HG03354 (cell line): ENCODE data around the gene MAST3.
A peak's percentile ranks its signal among the peaks of the same experiment; 100 is the strongest.

Experiments used
- ATAC-seq: cut with Tn5 transposase; IDR thresholded peaks from one replicate; pipeline ENCODE4 v1.9.1; 2021; ENCODE audit warnings: mild to moderate bottlenecking; ENCODE audit not compliant: unreplicated experiment, poor library complexity, severe bottlenecking

MAST3 gene

DNA sequence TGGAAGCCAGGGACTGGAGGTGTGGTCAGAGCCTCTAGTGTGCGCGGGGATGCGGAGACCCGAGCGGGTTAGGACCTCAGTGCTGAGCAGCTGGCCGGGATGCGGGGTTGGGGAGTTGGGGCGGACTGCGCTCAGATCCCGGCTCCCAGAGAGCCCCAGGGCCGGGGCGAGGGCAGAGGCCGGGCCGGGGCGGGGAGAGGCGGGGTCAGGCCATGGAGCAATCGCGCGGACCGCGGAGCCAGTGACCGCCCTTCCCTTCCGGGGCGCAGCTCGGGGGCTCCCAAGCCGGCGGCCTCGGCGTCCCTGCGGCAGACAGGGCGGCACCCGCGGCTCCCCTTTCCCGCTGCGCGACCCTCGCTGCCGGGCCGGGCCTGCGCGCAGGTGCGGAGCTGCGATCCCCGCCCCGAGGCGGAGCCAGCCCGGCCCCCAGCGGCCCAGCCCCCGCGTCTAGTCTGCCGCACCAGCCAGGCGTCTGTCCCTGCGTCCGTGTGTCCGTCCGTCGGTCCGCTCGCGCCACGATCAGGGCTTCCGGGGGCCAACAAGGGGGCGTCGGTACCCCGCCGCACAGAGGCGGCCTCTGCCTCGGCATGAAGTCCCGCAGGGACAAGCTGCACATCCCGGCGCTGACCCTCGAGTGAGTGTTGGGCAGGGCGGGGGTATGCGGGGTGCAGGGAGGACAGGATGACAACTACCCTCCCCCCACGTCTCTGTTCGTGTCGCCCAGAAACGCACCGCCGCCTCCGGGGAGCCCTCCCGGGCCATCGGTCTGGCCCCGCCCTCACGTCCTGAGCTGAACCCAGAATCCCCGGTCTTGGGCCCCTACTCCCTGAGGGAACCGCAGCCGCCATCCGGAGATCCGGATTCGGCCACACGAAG lies 12.4 kb downstream of the MAST3 start:
- no peak for ATAC-seq

DNA sequence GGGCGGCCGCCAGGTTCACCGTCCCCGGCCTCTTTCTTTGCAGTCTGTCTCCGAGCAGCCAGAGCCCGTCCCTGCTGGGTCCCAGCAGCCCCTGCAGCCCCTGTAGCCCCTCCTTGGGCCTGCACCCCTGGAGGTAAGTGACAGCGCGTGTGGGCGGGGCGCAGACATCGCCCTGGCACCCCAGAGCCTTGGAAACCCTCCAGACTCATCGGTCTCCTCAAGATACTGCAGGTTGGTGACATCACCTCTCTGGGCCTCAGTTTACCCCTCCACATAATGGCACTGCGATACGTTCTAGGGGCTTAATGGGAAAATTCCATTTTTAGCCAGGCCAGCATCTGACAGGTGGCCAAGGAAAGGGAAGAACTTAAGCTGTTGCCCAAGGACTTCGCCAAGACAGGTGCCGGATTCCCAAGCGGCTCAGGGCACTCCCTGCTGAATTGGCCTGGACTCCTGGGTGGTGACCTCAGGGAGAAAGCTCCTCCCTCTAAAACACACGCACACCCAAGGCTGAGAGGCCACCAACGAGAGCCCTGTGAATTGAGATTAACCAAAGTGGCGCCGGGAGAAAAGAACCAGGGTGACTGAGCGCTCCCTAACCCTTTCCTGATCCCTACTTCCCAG lies 13.1 kb downstream of the MAST3 start:
- no peak for ATAC-seq

DNA sequence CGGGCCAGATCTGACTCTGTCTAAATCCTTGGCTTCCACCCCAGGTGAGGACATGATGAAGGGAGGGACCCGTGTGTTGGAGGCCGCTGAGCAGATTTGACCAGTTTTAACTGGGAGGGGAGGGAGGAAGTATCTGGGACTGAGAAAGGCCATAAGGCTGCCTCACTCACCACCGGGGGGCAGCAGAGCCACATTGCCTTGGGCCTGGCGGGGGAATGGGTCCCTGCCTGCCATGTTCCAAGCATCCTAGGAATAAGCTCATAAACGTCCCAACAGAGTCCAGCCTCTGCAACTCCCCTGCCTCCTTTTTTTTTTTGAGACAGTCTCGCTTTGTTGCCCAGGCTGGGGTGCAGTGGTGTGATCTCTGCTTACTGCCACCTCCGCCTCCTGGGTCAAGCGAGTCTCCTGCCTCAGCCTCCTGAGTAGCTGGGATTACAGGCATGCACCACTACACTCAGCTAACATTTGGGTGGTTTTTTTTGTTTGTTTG lies 15.5 kb downstream of the MAST3 start:
- no peak for ATAC-seq

DNA sequence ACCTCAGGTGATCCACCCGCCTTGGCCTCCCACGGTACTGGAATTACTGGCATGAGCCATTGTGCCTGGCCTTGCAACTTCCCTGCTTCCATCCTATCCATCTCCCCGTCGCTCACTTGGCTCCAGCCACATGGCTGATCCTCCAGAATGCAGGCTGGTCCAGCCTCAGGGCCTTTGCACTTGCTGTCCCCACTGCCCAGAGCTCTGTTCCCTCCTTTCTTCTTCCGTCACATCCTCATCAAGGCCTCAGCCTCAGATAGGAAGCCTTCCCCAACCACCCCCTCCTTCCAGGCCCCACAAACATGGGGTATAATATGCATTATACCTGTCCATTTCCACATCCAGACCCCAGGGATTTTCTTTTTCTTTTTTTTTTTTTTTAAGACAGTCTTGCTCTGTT lies 16.2 kb downstream of the MAST3 start:
- ATAC-seq: no peak

DNA sequence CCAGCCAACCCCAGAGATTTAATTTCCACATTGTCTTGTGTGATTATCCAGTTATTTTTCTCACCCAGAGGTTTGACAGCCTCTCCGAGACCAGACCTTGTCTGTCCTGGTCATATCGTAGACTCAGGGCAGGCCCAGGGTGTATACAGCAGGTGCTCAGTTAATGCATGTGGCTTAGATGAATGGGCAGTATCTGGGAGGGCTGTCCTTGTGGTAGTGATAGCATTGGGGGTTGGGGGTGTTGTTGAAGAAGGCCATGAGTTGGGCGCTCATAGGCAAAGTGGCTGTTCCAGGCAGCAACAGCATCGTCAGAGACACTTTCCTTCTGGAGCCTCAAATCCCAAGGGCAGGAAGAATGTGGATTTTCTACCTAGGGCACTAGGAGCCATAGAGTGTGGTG lies 16.9 kb downstream of the MAST3 start:
- no peak for ATAC-seq

DNA sequence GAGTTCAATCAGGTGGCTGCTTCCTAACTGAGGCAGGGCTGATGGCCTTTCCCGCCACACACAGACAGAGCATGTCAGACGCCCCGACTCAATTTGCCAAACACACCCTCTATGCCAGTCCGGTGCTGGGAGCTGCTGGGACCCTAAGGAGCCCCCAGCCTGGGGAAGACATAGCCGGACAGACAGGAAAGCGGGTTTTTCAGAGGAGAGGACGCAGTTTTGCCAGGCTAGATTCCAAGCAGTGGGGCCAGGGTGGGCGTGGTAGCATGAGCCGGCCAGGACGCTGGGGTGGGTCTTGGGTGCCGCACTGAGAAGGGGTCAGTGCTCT lies 19.8 kb downstream of the MAST3 start:
- ATAC-seq: no peak

DNA sequence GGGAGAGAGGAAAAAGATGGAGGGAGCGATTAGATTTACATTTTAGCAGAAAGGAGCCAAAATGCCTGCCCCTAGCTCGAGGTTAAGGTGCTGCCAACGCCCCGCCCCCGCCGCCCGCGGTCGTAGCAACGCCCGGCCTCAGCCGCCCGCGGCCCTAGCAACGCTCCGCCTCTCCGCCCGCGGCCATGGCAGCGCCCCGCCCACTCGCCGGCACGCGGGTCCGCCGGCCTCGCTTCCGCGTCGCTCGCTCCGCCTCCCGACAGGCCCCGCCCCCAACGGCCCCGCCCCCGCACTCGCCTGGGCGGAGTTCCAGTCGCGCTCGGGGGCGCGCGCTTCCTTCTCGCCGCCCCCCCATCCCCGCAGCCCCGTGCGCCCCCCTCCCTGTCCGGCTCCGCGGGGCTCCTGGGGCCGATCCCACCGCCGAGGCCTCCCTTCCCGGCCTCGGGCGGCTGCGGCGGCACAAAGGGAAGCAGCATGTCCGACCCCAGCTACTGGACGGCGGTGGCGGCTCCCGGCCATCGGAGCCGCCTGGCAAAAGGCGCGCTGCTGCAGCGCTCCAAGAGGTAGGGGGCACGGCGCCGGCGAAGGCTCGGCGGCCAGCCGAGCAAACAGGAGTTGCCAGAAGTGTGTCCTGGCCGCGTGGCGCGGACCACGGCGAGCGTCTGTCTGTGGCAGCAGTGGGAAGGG lies 20.3 kb downstream of the MAST3 start:
- ATAC-seq: peak; percentile 86

DNA sequence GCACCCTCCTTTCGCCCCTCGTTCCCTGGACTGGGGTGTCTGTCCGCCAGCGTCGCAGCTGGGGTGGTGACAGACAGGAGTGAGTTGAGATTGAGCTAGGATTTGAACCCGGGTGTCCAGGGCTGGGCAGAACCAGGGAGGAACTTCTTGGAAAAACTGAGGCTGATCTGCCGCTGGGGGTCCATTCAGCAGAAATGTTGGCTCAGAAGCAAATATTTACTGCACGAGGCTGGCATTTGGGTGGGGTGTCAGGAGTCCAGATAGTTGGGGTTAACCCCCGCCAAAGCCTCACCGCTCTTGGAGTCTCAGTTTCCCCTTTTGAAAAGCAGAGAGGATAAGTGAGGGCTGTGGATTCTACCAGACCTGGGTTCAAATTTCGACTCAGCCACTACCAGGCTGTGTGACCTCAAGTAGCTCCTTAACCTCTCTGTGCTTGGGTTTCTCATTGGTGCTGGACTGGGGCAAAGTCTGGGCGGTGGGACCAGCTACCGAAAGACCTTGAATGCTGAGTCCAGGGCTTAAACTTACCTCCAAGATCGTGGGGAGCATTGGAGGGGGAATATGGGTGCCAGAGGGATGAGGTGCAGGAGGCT lies 20.9 kb downstream of the MAST3 start:
- no peak for ATAC-seq

DNA sequence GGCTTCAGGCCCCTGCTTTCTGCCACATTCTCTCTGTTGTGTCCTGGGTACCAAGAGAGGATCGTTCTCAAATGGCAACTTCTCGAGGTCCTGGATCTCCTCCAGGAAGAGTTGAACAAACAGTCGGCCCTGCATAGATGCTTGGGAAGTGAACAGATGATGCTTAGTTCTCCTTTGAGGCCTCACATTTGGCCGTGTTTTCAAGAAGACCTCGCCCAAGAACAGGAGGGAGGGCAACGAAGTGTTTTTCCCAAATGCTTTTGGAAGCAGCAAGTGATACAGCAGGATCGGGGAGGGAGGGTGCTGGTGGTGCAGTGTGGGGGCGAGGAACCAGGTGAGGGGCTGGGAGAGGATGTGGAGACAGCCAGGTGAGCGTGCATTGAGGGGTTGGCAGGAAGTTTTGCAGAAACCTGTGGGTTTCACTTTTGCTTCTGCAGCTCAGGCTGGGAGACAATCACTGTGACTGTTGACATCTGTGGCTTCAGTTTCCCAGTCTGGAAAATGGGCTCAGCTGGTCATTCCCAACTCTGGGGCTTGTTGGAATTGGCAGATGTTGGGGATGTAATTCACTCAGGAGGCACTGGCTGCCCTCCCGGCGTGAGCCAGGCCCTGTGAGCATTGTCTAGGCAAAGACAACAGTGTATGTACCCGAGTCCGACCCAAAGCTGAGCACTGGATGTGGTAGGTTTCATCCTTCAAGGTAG lies 21.6 kb downstream of the MAST3 start:
- ATAC-seq: no peak

DNA sequence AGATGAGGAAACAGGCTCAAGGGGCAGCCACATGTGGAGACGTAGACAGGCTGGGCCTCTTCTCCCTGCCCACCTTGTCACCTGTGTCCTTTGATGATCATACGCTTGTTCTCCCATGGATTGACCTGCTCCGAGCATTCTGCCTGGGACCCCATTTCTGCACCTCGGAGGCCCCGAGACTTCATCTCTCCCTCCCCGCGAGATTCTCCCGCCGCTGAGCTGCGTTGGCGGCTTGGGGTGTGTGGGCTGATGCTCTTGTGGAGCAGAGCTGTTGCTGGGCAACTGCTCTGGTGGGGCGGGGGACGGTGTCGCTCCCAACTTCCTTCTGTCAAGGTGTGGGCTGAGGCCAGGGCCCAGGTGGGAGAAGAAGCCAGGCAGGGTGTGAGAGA lies 22.1 kb downstream of the MAST3 start:
- no peak for ATAC-seq

DNA sequence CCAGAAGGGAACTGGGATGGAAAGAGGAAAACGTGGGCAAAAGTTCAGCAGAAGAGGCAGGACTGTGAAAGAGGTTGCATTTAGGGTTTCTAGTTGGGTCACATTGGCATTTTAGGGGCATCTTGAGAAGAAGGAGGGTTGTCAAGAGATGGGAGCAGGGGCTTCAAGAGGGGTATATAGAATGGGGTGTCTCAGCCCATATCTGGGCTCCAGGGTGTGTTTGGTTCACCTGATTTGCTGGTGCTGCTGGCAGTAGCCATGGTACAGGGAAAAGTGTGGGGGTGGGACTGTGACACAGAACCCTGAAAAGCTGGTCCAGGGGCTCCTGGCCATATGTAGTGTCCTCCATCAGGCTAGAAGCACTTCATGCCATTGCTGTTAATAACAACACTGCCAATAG lies 22.5 kb downstream of the MAST3 start:
- no peak for ATAC-seq

DNA sequence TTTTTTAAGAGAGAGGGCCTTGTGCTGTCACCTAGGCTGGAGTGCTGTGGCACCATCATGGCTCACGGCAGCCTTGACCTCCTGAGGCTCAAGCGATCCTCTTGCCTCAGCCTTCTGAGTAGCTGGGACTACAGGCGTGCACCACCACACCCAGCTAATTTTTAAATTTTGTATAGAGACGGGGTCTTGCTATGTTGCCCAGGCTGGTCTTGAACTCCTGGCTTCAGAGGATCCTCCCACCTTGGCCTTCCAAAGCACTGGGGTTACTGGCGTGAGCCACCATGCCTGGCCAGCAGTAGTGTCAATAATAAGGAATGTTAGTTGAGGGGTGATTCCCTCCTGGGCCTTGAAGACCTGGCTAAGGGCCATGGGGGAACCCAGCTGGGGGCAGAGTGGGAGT lies 23.6 kb downstream of the MAST3 start:
- no peak for ATAC-seq

DNA sequence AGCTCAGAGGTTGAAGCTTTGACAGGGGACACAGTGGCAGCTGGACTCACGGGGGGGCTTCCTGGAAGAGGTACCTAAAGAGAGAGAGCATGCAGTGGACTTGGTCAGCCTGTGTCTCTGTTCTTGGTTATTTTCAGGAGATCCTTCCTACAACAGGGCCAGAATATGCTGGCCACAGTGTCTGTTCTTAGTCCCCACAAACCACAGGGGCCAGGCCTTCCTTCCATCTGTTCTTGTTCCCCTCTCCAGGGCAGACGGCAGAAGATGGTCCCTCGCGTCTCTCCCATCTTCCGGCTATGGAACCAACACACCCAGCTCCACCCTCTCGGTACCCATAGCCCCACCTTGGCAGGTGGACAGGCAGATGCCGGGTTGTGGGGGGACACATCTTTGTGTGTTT lies 24.8 kb downstream of the MAST3 start:
- no peak for ATAC-seq

DNA sequence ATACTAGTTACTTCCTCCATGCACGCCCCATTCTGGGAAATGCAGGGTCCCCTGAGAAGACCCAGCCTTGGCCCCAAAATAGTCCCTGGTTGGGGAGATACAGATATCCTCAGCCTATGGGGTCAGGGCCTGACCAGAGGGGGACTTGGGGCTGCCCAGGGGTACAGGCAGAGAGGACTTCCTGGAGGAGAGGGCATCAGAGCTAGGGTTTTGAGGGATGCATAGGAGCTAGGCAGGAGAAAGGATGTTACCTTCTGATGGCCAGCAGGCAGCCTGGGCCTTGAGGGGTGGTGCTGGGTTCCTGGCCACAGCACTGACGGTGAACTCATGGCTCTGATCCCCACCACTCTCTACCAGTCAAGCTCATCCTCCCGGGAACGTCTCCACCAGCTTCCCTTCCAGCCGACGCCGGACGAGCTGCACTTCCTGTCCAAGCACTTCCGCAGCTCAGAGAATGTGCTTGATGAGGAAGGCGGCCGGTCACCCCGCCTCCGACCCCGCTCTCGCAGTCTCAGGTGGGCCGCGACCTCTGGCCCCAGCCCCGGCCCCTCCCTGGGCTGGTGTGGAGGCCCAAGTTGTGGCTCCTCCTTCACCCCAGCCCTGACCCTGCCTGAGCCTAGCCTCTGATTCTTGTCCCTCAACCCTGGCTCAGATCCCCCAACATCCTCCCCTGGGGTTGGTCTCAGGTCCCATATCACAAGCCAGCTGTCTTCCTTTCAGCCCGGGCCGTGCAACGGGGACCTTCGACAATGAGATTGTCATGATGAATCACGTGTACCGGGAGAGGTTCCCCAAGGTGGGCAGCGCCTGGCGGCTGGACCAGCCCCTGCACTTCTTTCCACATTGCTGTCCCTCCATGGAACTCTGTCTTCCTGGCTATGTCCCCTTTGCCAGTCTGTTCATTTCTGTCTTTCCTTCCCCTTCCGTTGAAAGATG lies 25.6 kb downstream of the MAST3 start:
- ATAC-seq: no peak

DNA sequence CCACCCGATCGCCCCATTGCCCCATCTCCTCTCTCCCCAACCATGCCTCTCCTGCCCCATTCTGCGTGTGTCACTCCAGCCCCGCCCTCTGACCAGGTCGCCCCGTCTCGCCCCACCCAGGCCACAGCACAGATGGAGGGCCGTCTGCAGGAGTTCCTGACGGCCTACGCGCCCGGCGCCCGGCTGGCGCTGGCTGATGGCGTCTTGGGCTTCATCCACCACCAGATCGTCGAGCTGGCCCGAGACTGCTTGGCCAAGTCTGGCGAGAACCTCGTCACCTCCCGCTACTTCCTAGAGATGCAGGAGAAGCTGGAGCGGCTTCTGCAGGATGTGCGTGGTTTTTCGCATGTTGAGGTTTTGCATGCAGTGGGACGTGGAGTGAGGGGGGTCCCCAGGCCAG lies 26.2 kb downstream of the MAST3 start:
- no peak for ATAC-seq

DNA sequence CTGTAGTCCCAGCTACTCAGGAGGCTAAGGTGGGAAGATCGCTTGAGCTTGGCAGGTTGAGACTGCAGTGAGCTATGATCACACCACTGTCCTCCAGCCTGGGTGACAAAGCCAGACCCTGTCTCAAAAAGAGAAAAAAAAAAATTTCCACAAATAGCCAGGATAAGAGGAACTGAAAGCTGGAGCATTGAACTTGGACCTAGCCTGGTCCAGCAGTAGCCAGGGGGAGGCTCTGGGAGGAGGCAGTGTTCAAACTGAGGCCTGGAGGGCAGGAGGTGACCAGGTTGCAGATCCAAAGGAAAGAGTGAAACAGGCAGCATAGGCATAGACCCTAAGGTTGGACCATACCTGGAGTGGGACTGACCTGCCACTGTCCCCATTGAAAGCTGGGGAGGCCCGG lies 28.5 kb downstream of the MAST3 start:
- no peak for ATAC-seq

DNA sequence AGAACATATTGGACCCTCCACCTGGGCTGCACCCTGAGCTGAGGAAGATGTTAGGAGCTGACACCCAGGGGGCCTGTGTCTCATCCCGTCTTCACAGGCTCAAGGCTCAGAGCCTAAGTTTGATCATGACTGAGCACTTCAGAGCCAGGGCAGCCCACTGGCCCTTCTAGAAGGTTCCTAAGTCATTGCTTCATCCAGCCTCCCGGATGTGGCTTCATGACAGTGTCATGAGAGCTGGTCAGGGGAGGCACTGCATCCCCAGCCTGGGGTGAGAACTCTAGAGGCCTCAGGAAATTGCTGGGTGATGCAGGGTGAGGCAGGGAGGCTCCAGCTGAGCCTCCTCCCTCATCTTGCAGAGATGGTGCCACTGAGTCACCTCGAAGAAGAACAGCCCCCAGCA lies 30.5 kb downstream of the MAST3 start:
- ATAC-seq: no peak

DNA sequence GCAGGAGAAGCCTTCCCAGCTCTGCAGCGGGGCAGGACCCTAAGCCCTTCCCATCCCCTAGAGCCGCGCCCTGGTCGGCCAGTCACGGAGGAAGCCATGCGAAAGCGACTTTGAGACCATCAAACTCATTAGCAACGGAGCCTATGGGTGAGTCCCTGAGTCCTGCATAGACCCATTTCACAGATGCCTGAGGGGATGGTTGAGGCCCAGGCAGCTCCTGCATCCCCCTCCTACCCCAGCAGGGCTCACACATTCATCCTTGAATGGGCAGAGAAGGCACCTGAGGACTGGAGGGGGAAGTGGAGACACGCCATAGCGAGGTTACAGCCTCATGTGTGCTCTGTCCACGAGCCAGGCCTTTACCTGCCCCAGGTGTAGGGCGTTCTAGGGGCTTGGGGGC lies 31.2 kb downstream of the MAST3 start:
- ATAC-seq: no peak
